IPS-18a (cell line): ENCODE measurements around the gene CAMK1D.

Source experiments
- H3K27ac ChIP-seq: one replicate; pipeline ENCODE4 v1.5.1; 2013; ENCODE audit warnings: low read length
- H3K27me3 ChIP-seq: one replicate; pipeline ENCODE4 v1.6.1; 2013; ENCODE audit warnings: mild to moderate bottlenecking, low read length; ENCODE audit not compliant: control insufficient read depth, insufficient read depth
- H3K36me3 ChIP-seq: one replicate; pipeline ENCODE4 v1.6.1; 2013; ENCODE audit warnings: low read depth, low read length; ENCODE audit not compliant: control insufficient read depth
- H3K4me1 ChIP-seq: one replicate; pipeline ENCODE4 v1.6.1; 2013; ENCODE audit warnings: low read depth, low read length; ENCODE audit not compliant: control insufficient read depth
- H3K4me3 ChIP-seq: one replicate; pipeline ENCODE4 v1.5.1; 2013; ENCODE audit warnings: low read length
- H3K9ac ChIP-seq: one replicate; pipeline ENCODE4 v1.6.1; 2013; ENCODE audit warnings: mild to moderate bottlenecking, low read length, moderate library complexity
- H3K9me3 ChIP-seq: one replicate; pipeline ENCODE4 v1.6.1; 2013; ENCODE audit warnings: low read depth, low read length; ENCODE audit not compliant: control insufficient read depth

The CAMK1D gene

GRCh38 chr10:12481924-12482323 is 132.6 kb downstream of the CAMK1D start:
- no peaks in the 10 kb centered on the region for H3K36me3 ChIP-seq
- H3K27me3 ChIP-seq = no peaks in the 10 kb centered on the region
- H3K9me3 ChIP-seq = no peaks in the 10 kb centered on the region
- H3K4me3 ChIP-seq = no peak overlapping the region
- H3K9ac ChIP-seq = no peak overlapping the region
- no peak overlapping the region for H3K27ac ChIP-seq
- H3K4me1 ChIP-seq = peaks cover 11% of the 10 kb centered on the region

GRCh38 chr10:12482587-12482986 is 133.2 kb downstream of the CAMK1D start:
- Histone ChIP-seq H3K9me3 (no peaks in the 10 kb centered on the region), H3K27ac (no peak overlapping the region), H3K4me3 (peak overlapping the region; percentile 5), H3K36me3 (no peaks in the 10 kb centered on the region), H3K4me1 (peaks cover 11% of the 10 kb centered on the region), H3K27me3 (no peaks in the 10 kb centered on the region), H3K9ac (no peak overlapping the region)

- Histone ChIP-seq H3K9me3 (no peaks in the 10 kb centered on the region), H3K9ac (no peak overlapping the region), H3K27me3 (no peaks in the 10 kb centered on the region), H3K4me1 (peaks cover 11% of the 10 kb centered on the region), H3K36me3 (no peaks in the 10 kb centered on the region), H3K27ac (no peak overlapping the region), H3K4me3 (no peak overlapping the region)
Observed at GRCh38 chr10:12484002-12484918, 134.9 kb downstream of the CAMK1D start.

GRCh38 chr10:12484941-12485805 is 135.8 kb downstream of the CAMK1D start:
- no peak overlapping the region for H3K9ac ChIP-seq
- no peaks in the 10 kb centered on the region for H3K36me3 ChIP-seq
- H3K4me1 ChIP-seq = peaks cover 11% of the 10 kb centered on the region
- no peaks in the 10 kb centered on the region for H3K9me3 ChIP-seq
- no peak overlapping the region for H3K4me3 ChIP-seq
- no peak overlapping the region for H3K27ac ChIP-seq
- H3K27me3 ChIP-seq = no peaks in the 10 kb centered on the region

GRCh38 chr10:12487366-12487765 is 138.0 kb downstream of the CAMK1D start:
- Histone ChIP-seq H3K36me3 (no peaks in the 10 kb centered on the region), H3K27me3 (no peaks in the 10 kb centered on the region), H3K9me3 (no peaks in the 10 kb centered on the region), H3K4me3 (no peak overlapping the region), H3K27ac (no peak overlapping the region), H3K9ac (no peak overlapping the region), H3K4me1 (peaks cover 5% of the 10 kb centered on the region)

- Histone ChIP-seq H3K27ac (no peak overlapping the region), H3K4me1 (no peaks in the 10 kb centered on the region), H3K4me3 (no peak overlapping the region), H3K36me3 (no peaks in the 10 kb centered on the region), H3K27me3 (no peaks in the 10 kb centered on the region), H3K9me3 (no peaks in the 10 kb centered on the region), H3K9ac (no peak overlapping the region)
Observed at GRCh38 chr10:12488626-12489025, 139.3 kb downstream of the CAMK1D start.

GRCh38 chr10:12489357-12489756 is 140.0 kb downstream of the CAMK1D start:
- Histone ChIP-seq H3K4me1 (no peaks in the 10 kb centered on the region), H3K36me3 (no peaks in the 10 kb centered on the region), H3K9me3 (no peaks in the 10 kb centered on the region), H3K9ac (no peak overlapping the region), H3K4me3 (no peak overlapping the region), H3K27me3 (no peaks in the 10 kb centered on the region), H3K27ac (no peak overlapping the region)

GRCh38 chr10:12489806-12490205 is 140.5 kb downstream of the CAMK1D start:
- no peak overlapping the region for H3K4me3 ChIP-seq
- H3K9ac ChIP-seq = no peak overlapping the region
- H3K36me3 ChIP-seq = no peaks in the 10 kb centered on the region
- no peaks in the 10 kb centered on the region for H3K4me1 ChIP-seq
- no peaks in the 10 kb centered on the region for H3K9me3 ChIP-seq
- no peak overlapping the region for H3K27ac ChIP-seq
- H3K27me3 ChIP-seq = no peaks in the 10 kb centered on the region

GRCh38 chr10:12490963-12491362 is 141.6 kb downstream of the CAMK1D start:
- Histone ChIP-seq H3K9me3 (no peaks in the 10 kb centered on the region), H3K27ac (no peak overlapping the region), H3K4me3 (no peak overlapping the region), H3K4me1 (no peaks in the 10 kb centered on the region), H3K9ac (no peak overlapping the region), H3K36me3 (no peaks in the 10 kb centered on the region), H3K27me3 (no peaks in the 10 kb centered on the region)

GRCh38 chr10:12491491-12491890 is 142.1 kb downstream of the CAMK1D start:
- H3K27me3 ChIP-seq = no peaks in the 10 kb centered on the region
- H3K9me3 ChIP-seq = no peaks in the 10 kb centered on the region
- no peaks in the 10 kb centered on the region for H3K36me3 ChIP-seq
- H3K9ac ChIP-seq = no peak overlapping the region
- H3K27ac ChIP-seq = no peak overlapping the region
- H3K4me1 ChIP-seq = no peaks in the 10 kb centered on the region
- H3K4me3 ChIP-seq = no peak overlapping the region

- Histone ChIP-seq H3K9ac (no peak overlapping the region), H3K36me3 (no peaks in the 10 kb centered on the region), H3K4me3 (no peak overlapping the region), H3K27me3 (no peaks in the 10 kb centered on the region), H3K4me1 (no peaks in the 10 kb centered on the region), H3K27ac (no peak overlapping the region), H3K9me3 (no peaks in the 10 kb centered on the region)
Observed at GRCh38 chr10:12492016-12492415, 142.7 kb downstream of the CAMK1D start.
